ENCODE measurements around the gene FIGN. TPM values are rescaled to one million over a fixed set of nuclear protein-coding genes. Genes with fewer than 3 reads are reported as not detected.

FIGN gene
- total and polyA plus RNA-seq, 2 of the 4 experiments (the other 2 are of a cell fraction), result 0.77 to 0.90 TPM

- no peak overlapping the region for H2AFZ ChIP-seq (replicated peaks; ENCODE audit: low read length, poor library complexity)
- H2BK120ac ChIP-seq (ENCODE audit: low read depth, low read length), result no peak overlapping the region
- no peaks in the 10 kb centered on the region for H3K9me3 ChIP-seq (ENCODE audit: control insufficient read depth, insufficient read depth, low read length)
- no peak overlapping the region for H3K23ac ChIP-seq (ENCODE audit: low read depth, low read length)
- no peaks in the 10 kb centered on the region for H3K27me3 ChIP-seq (ENCODE audit: control insufficient read depth, insufficient read depth, low read length)
- no peaks in the 10 kb centered on the region for H3K79me1 ChIP-seq (ENCODE audit: low read depth in 1 of 2, low read length in 2 of 2)
- CTCF ChIA-PET, result no interaction called here
- H4K8ac ChIP-seq (ENCODE audit: low read depth in 2 of 2, low read length in 2 of 2), result no peak overlapping the region
- no TSS peak for BruUV-seq (replicated peaks)
- no peak overlapping the region for H3K4ac ChIP-seq (ENCODE audit: low read depth, low read length)
- no peaks in the 10 kb centered on the region for H3K36me3 ChIP-seq (ENCODE audit: control insufficient read depth, insufficient read depth, low read length)
- dilution Hi-C loops (cut with HindIII; ENCODE audit: low sequenced_read_pairs, unreplicated experiment) (no loop called here), intact Hi-C loops (cut with micrococcal nuclease) (loop anchor here (5.0 kb wide), 1 partner anchor 578 kb away; no protein-coding TSS in a partner anchor), in situ Hi-C loops (cut with MboI; ENCODE audit: low sequenced_read_pairs) (no loop called here)
- no peak overlapping the region for H2AK9ac ChIP-seq (replicated peaks; ENCODE audit: low read depth, low read length, poor library complexity)
- no peak overlapping the region for H3K56ac ChIP-seq (ENCODE audit: extremely low read depth, insufficient read depth, low read length)
- H3K18ac ChIP-seq (ENCODE audit: low read depth, low read length), result no peak overlapping the region
- H2BK15ac ChIP-seq (ENCODE audit: low read depth, low read length), result no peak overlapping the region
- DNase-seq (peak; percentile 81), ATAC-seq (ENCODE audit: low read depth) (peak; percentile 83)
- H2BK20ac ChIP-seq (ENCODE audit: low read depth, low read length), result no peak overlapping the region
- H2BK5ac ChIP-seq (ENCODE audit: low read depth, low read length, poor library complexity, severe bottlenecking), result no peak overlapping the region
- H3K9ac ChIP-seq (ENCODE audit: low read depth, low read length), result no peak overlapping the region
- no peaks in the 10 kb centered on the region for H3K9me1 ChIP-seq (ENCODE audit: insufficient read depth, low read length)
- TF ChIP-seq FOS (IDR thresholded peaks at IDR 0.05; ENCODE audit: low read depth, low read length), result 0 out of 2 replicates have a peak, but pooled peaks have one; percentile 11
- peak; percentile 86 for TF ChIP-seq CEBPB (IDR thresholded peaks at IDR 0.05; ENCODE audit: low read depth, low read length)
- TF ChIP-seq ELK1 (IDR thresholded peaks at IDR 0.05; ENCODE audit: borderline replicate concordance, low read depth, low read length), result no peak
- H3K4me1 ChIP-seq (ENCODE audit: control insufficient read depth, insufficient read depth, low read length), result no peaks in the 10 kb centered on the region
- H2AK5ac ChIP-seq (ENCODE audit: low read depth, low read length), result no peak overlapping the region
- no peak overlapping the region for H3K4me2 ChIP-seq (ENCODE audit: low read depth, low read length)
- no peak overlapping the region for H3K27ac ChIP-seq (ENCODE audit: insufficient read depth, low read length)
- H4K20me1 ChIP-seq (ENCODE audit: insufficient read depth, low read length), result no peaks in the 10 kb centered on the region
- H3K14ac ChIP-seq (replicated peaks; ENCODE audit: low read depth, low read length), result no peak overlapping the region
- no peak overlapping the region for H4K91ac ChIP-seq (ENCODE audit: insufficient read depth, low read depth, low read length)
- no CpG with 5 or more reads among the region's 2 CpGs for WGBS, 2 experiments (ENCODE audit: extremely low coverage in 2 of 2, insufficient read length in 1 of 2)
- H3K4me3 ChIP-seq (ENCODE audit: insufficient read depth, low read depth, low read length), result no peak overlapping the region
- no peak overlapping the region for H4K5ac ChIP-seq (ENCODE audit: low read depth, low read length)
- POLR2A ChIA-PET (ENCODE audit: unreplicated experiment), result no interaction called here
These were observed 39.1 kb upstream of the FIGN start for GRCh38 chr2:163774862-163775261.

All from IMR-90 (cell line).